Lung (tissue), 12 donors: Measurements from ENCODE around the gene NPRL2. TPM values are rescaled to one million over a fixed set of nuclear protein-coding genes. Genes with fewer than 3 reads are reported as not detected.

Experiments used
- ATAC-seq: fragments of 200-7000 bp; cut with Tn5 transposase; one replicate; pipeline ENCODE4 v1.9.1; 2020; ENCODE audit warnings: moderate number of reproducible peaks; ENCODE audit not compliant: insufficient read depth, low FRiP score
- DNase-seq, 3 donors: peaks; one replicate each; pipeline ENCODE4 v3.0.0-alpha.2; 2013 to 2017
- H3K27ac ChIP-seq, 2 donors: one replicate each; pipeline ENCODE4 v1.5.1; 2013; ENCODE audit warnings: mild to moderate bottlenecking in 2 of 2, moderate library complexity in 2 of 2, control low read depth in 1 of 2, inconsistent platforms in 1 of 2, low read depth in 1 of 2, low read length in 1 of 2
- H3K27me3 ChIP-seq, 3 donors: one replicate each; pipeline ENCODE4 v1.5.1; 2013; ENCODE audit warnings: low read length in 2 of 3; ENCODE audit not compliant: control insufficient read depth in 3 of 3, insufficient read depth in 3 of 3
- H3K36me3 ChIP-seq, 4 donors: one replicate each; pipeline ENCODE4 v1.5.1; 2013; ENCODE audit warnings: low read length in 4 of 4, mild to moderate bottlenecking in 1 of 4, moderate library complexity in 1 of 4; ENCODE audit not compliant: control insufficient read depth in 4 of 4, insufficient read depth in 4 of 4
- H3K4me1 ChIP-seq, 5 donors: one replicate each; pipeline ENCODE4 v1.5.1; 2013; ENCODE audit warnings: low read length in 5 of 5, mild to moderate bottlenecking in 2 of 5, moderate library complexity in 1 of 5; ENCODE audit not compliant: control insufficient read depth in 5 of 5, insufficient read depth in 5 of 5
- H3K4me3 ChIP-seq: one replicate; pipeline ENCODE4 v1.5.1; 2013; ENCODE audit warnings: mild to moderate bottlenecking, control low read depth, moderate library complexity
- H3K9ac ChIP-seq, 2 donors: one replicate each; pipeline ENCODE4 v1.5.1; 2013; ENCODE audit warnings: low read length in 2 of 2, control low read depth in 1 of 2; ENCODE audit not compliant: insufficient read depth in 1 of 2
- H3K9me3 ChIP-seq, 4 donors: one replicate each; pipeline ENCODE4 v1.5.1; 2013; ENCODE audit warnings: low read length in 3 of 4, mild to moderate bottlenecking in 1 of 4, moderate library complexity in 1 of 4; ENCODE audit not compliant: control insufficient read depth in 4 of 4, insufficient read depth in 3 of 4
- CTCF ChIP-seq: IDR thresholded peaks from 2 replicates; pipeline ENCODE4 v1.5.1; 2012; ENCODE audit warnings: mild to moderate bottlenecking; ENCODE audit errors: control extremely low read depth, extremely low read depth
- WGBS, 2 donors: extraction: QIAGEN DNeasy Blood & Tissue Kit; methylation state at CpG; one replicate each; pipeline ENCODE4 v1.1.7; 2013; 5-methylcytosine and 5-hydroxymethylcytosine counted together
- polyA plus RNA-seq, 2 donors: library from polyadenylated mRNA; stranded (reverse); fragments of 200-250 nt; gene quantifications; one replicate each; pipeline ENCODE4 v1.2.1, GENCODE V29; 2013
- total RNA-seq, 2 donors: library from RNA; depleted of rRNA in 1 of 2; stranded (reverse); fragments of >200 nt in 1 of 2; gene quantifications; one replicate each; pipeline ENCODE4 v1.2.1, GENCODE V29; 2014 to 2021
- donor health status: control.
- donor health status: control.
- donor health status: Bipolar disorder and iron deficiency.
- donor health status: healthy.
- donor health status: DM: yes; HTN: yes; CAD: no.

NPRL2 gene
- total and polyA plus RNA-seq, 4 donors, result 12.7 to 21.9 (median 17.2) TPM

- H3K9ac ChIP-seq, result no peak overlapping the region
- H3K9me3 ChIP-seq, result no peaks in the 10 kb centered on the region
- DNase-seq (no peak), ATAC-seq (no peak)
- H3K27me3 ChIP-seq, result no peaks in the 10 kb centered on the region
- no peak overlapping the region for H3K4me3 ChIP-seq
- no peak for TF ChIP-seq CTCF
- no peak overlapping the region for H3K27ac ChIP-seq
- peaks cover 0 to 11% (median 9%) of the 10 kb centered on the region in 5 donors for H3K4me1 ChIP-seq
- 94 to 96% methylated on average over 6 of the region's 6 CpGs for WGBS, 2 donors
- peaks cover 0 to 3% (median 0%) of the 10 kb centered on the region in 4 donors for H3K36me3 ChIP-seq
Measured at GRCh38 chr3:50389414-50389767, 38.8 kb upstream of the NPRL2 start.

- H3K4me3 ChIP-seq, result no peak overlapping the region
- H3K9me3 ChIP-seq, result no peaks in the 10 kb centered on the region
- H3K27me3 ChIP-seq, result no peaks in the 10 kb centered on the region
- H3K27ac ChIP-seq, result no peak overlapping the region
- DNase-seq (no peak), ATAC-seq (no peak)
- TF ChIP-seq CTCF, result no peak
- H3K9ac ChIP-seq, result no peak overlapping the region
- 88% methylated on average over 22 of the region's 22 CpGs for WGBS, 2 donors
- H3K36me3 ChIP-seq, result peaks cover 0 to 4% (median 0%) of the 10 kb centered on the region in 4 donors
- H3K4me1 ChIP-seq, result peaks cover 0 to 11% (median 9%) of the 10 kb centered on the region in 5 donors
Measured at GRCh38 chr3:50388720-50389413, 38.3 kb upstream of the NPRL2 start.

- no peaks in the 10 kb centered on the region for H3K27me3 ChIP-seq
- H3K9me3 ChIP-seq, result no peaks in the 10 kb centered on the region
- peaks cover 0 to 6% (median 0%) of the 10 kb centered on the region in 4 donors for H3K36me3 ChIP-seq
- TF ChIP-seq CTCF, result no peak
- H3K9ac ChIP-seq, result no peak overlapping the region
- no peak overlapping the region for H3K27ac ChIP-seq
- whole genome bisulfite sequencing, 2 donors, result 86% methylated on average over 25 of the region's 25 CpGs
- H3K4me1 ChIP-seq, result peaks cover 0 to 11% (median 9%) of the 10 kb centered on the region in 5 donors
- H3K4me3 ChIP-seq, result no peak overlapping the region
- no peak for ATAC-seq
- peak in 1 of 3 donors; percentile 27 for DNase-seq
Measured at GRCh38 chr3:50388016-50388719, 37.6 kb upstream of the NPRL2 start.
